Ishikawa (cell line): Measurements from ENCODE around the gene MBNL1.

Experiments
- CEBPB ChIP-seq: IDR thresholded peaks from 2 replicates; pipeline ENCODE4 v1.6.1; 2012
- CREB1 ChIP-seq: IDR thresholded peaks from 2 replicates; pipeline ENCODE4 v1.6.1; 2012; ENCODE audit warnings: low read depth
- EGR1 ChIP-seq: IDR thresholded peaks from 2 replicates; pipeline ENCODE4 v1.6.1; 2012
- EP300 ChIP-seq: IDR thresholded peaks from 2 replicates; pipeline ENCODE4 v1.6.1; 2012; ENCODE audit warnings: borderline replicate concordance
- FOXM1 ChIP-seq: IDR thresholded peaks from 2 replicates; pipeline ENCODE4 v1.6.1; 2012; ENCODE audit warnings: low read depth, borderline replicate concordance
- MAX ChIP-seq: IDR thresholded peaks from 2 replicates; pipeline ENCODE4 v1.6.1; 2012
- NFIC ChIP-seq: IDR thresholded peaks from 2 replicates; pipeline ENCODE4 v1.6.1; 2012
- RAD21 ChIP-seq: IDR thresholded peaks from 2 replicates; pipeline ENCODE4 v1.6.1; 2012; ENCODE audit warnings: low read depth
- REST ChIP-seq: IDR thresholded peaks from 2 replicates; pipeline ENCODE4 v1.6.1; 2012; ENCODE audit warnings: low read depth, mild to moderate bottlenecking
- TAF1 ChIP-seq: IDR thresholded peaks from 2 replicates; pipeline ENCODE4 v1.6.1; 2012; ENCODE audit warnings: low read depth, mild to moderate bottlenecking
- TCF12 ChIP-seq: IDR thresholded peaks from 2 replicates; pipeline ENCODE4 v1.6.1; 2012; ENCODE audit warnings: low read depth
- TEAD4 ChIP-seq: IDR thresholded peaks from 2 replicates; pipeline ENCODE4 v1.6.1; 2012
- USF1 ChIP-seq: IDR thresholded peaks from 2 replicates; pipeline ENCODE4 v1.6.1; 2012
- YY1 ChIP-seq: IDR thresholded peaks from 2 replicates; pipeline ENCODE4 v1.6.1; 2012; ENCODE audit warnings: low read depth
- ZBTB7A ChIP-seq: IDR thresholded peaks from 2 replicates; pipeline ENCODE4 v1.6.1; 2012; ENCODE audit warnings: low read depth

The MBNL1 gene

GRCh38 chr3:152241142-152242017 lies 27.3 kb upstream of the MBNL1 start:
- TF ChIP-seq YY1 (no peak), EGR1 (no peak), ZBTB7A (no peak), RAD21 (no peak), NFIC (no peak), CEBPB (no peak), MAX (no peak), TCF12 (no peak)

GRCh38 chr3:152243301-152243711 lies 25.4 kb upstream of the MBNL1 start:
- TF ChIP-seq ZBTB7A (no peak), TCF12 (no peak)

- no peak for TF ChIP-seq NFIC
- TF ChIP-seq RAD21, result no peak
- no peak for TF ChIP-seq TCF12
- no peak for TF ChIP-seq TEAD4
- no peak for TF ChIP-seq EP300
- no peak for TF ChIP-seq CEBPB
- TF ChIP-seq FOXM1, result no peak
- no peak for TF ChIP-seq CREB1
- no peak for TF ChIP-seq MAX
- no peak for TF ChIP-seq ZBTB7A
- no peak for TF ChIP-seq EGR1
Measured at GRCh38 chr3:152243721-152244516, 24.8 kb upstream of the MBNL1 start.

GRCh38 chr3:152244517-152244888 lies 24.2 kb upstream of the MBNL1 start:
- TF ChIP-seq FOXM1 (no peak), CREB1 (no peak), TEAD4 (no peak), EP300 (no peak), USF1 (no peak)

GRCh38 chr3:152245498-152246170 lies 23.1 kb upstream of the MBNL1 start:
- TF ChIP-seq CEBPB (no peak), USF1 (no peak), TAF1 (no peak), TEAD4 (no peak), RAD21 (no peak)

- TF ChIP-seq EGR1, result no peak
- TF ChIP-seq REST, result no peak
- TF ChIP-seq TAF1, result no peak
- TF ChIP-seq RAD21, result no peak
- no peak for TF ChIP-seq CEBPB
- no peak for TF ChIP-seq FOXM1
- no peak for TF ChIP-seq YY1
- TF ChIP-seq TEAD4, result no peak
Measured at GRCh38 chr3:152251916-152252315, 16.8 kb upstream of the MBNL1 start.

GRCh38 chr3:152252755-152253154 lies 16.0 kb upstream of the MBNL1 start:
- no peak for TF ChIP-seq EGR1
- no peak for TF ChIP-seq REST
- TF ChIP-seq RAD21, result no peak
- no peak for TF ChIP-seq USF1
- TF ChIP-seq ZBTB7A, result no peak
- no peak for TF ChIP-seq EP300
- no peak for TF ChIP-seq TCF12
- no peak for TF ChIP-seq NFIC
- TF ChIP-seq TEAD4, result no peak
- no peak for TF ChIP-seq CEBPB
- no peak for TF ChIP-seq FOXM1
- no peak for TF ChIP-seq CREB1
- TF ChIP-seq TAF1, result no peak
- no peak for TF ChIP-seq YY1
- no peak for TF ChIP-seq MAX
